HG03558 (cell line): ENCODE measurements around the gene IDH1.
A peak's percentile ranks its signal among the peaks of the same experiment; 100 is the strongest.
"Not testable (repeated sequence)": the region's sequence is repeated elsewhere in the genome, so short reads cannot be mapped to it uniquely, and the experiment has no call there.

ENCODE experiments used
- ATAC-seq: cut with Tn5 transposase; IDR thresholded peaks from one replicate; pipeline ENCODE4 v1.9.1; 2021; ENCODE audit warnings: moderate number of reproducible peaks; ENCODE audit not compliant: unreplicated experiment; ENCODE audit errors: extremely low read depth

IDH1 gene

DNA sequence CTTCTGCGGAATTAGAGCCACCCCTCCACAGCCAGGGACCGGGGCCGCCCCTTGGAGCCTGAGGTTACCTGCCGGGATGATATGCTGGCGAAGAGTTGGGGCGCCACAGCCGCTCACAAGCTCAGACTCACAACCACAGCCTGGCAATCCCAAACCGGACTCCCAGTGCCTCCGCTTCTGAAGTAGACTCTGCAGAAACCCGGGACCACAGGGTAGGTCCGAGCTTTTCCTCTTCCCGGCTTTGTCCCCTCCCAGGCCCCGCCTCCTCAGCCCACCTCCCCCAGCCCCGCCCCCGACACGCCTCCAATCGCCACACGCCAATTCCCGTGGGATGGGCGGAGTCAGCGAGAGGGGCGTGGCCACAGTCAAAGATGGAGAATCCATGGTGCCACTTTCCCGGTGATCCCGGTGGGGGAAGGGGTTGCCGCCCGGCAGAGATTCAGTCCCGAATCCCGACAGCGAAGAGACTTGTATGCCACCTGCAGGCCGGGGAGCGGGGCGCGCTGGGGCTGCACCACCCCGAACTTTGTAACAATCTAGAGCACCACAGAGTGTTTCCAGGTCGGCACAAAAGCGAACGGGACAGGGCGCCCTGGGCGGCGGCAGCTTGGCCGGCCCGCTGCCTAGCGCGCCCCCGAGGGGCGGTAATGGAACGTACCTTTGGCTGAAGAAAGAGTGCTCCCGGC, at the start of gene IDH1:
Gene IDH1, minus strand, starts transcription at position 201 of the 686 bp plus-strand sequence. CDS start 3,520 bp downstream, outside the sequence.
- peak; percentile 61 for ATAC-seq

DNA sequence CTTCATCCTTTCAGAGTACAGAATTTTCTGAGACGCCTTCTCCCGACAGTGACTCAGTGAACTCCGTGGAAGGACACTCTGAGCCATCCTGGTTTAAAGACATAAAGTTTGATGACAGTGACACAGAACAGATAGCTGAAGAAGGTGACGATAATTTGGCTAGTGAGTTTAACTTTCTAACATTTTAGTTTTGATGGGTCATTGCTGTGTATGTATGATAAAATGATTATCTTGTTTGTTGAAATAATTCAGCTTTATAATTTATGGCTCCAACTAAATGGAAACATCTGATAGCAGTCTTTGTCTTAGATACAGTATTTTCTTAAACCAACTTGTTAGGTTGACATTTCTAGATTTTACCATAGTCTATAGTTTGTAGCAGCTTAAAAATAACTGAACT, 49.3 kb upstream of the IDH1 start:
- no peak for ATAC-seq

DNA sequence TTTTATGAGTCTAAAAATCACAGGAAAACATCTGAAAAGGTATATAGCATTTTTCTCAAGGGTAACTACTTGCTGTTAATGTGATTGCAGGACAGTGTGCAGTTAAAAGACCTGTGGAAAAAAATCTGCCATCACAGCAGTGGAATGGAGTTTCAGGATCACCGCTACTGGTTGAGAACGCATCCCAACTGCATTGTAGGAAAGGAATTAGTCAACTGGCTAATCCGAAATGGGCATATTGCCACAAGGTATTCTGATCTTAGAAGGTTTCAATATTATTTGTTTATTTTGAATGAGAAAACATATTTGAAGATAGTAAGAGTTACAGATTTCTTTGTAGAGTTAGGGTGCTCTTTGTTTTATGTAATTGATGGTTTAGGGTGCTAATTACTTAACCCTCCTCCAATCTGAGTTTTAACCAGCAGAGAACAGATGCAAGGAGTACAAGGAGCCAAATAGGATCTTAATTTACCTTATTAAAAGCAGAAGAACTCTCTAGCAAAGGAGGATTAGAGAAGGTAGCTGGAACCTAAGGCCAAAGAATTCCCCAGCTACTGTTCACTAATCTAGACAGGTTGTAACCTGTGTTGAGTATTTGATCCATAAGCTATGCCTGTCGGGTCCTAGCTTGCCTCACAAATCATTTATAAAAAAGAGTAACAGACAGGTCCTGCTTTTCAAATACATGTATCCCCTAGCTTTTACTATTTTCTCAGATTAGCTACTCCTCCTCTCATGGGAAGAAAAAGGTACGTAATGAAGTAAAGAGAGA, 46.2 kb upstream of the IDH1 start:
- no peak for ATAC-seq

DNA sequence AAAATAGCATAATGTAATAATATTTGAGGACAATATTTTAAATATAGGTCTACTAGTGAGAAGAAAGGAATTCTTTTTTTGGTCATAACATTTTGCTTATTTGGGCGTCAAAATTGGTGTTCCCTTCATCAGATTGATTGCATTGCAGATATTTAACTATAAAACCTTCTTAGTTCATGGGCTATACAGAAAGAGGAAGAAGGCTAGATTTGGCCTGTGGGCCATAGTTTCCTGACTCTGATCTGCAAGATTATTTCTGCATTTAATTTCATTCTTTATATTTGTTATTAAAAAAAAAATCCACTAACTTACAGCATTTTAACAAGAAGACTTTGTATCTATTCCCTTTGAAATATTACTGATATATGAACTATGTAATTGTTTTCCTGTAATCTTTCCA, 43.1 kb upstream of the IDH1 start:
- ATAC-seq, result no peak

DNA sequence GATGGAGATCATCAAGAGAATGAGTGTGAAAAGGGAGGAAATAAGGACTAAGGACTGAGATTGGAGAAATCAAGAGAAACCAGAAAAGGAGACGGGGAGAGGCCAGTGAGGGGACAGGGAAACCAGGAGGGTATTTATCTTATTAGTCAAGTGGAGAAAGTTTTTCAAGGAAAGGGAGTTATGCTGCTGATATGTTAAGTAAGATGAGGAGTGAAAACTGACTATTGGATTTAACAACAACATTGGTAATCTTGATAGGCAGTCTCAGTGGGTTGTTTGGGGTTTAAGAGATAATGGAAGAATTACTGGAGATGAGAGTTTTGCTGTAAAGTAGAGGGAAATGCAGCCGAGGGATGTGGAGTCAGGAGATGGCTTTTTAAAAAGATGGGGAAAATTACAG, 41.7 kb upstream of the IDH1 start:
- ATAC-seq, result no peak

DNA sequence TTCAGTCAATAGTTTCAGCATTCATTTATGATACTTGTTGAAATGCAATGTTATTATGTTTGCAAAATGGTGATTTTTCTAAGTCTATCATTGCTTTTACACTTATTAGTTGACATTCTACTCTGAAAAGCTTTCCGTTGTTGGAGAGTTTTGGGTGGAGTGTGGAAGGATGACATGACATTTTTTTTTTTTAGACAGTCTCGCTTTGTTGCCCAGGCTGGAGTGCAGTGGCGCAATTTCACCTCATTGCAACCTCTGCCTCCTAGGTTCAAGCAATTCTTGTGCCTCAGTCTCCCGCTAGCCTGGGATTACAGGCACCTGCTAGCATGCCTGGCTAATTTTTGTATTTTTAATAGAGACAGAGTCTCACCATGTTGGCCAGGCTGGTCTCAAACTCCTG, 41.0 kb upstream of the IDH1 start:
- no peak for ATAC-seq

DNA sequence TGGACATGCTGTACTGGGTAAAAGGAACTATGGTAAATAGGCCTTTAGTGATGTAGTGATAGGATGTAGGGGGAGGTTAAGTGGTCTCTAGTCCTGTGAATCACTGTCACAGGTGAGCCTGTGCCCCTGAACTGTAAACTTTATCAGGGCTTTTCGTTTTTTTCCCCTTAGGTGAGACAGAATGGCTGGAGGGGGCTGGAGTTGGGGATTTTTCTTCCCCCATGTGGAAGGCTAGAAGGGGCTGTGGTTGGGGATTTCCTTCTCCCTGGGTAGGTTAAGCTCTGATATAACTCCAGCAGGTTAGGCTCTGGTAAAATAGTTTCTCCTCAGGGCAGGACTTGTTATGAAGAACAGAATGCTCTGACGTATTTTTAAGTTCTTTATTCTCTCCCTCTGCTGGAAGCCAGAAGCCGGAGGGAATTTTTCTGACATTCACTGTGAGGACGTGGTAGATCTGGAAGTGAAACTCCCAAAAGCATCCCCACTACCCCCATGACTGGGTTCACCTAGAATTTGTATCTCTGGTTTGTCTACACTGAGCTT, 39.7 kb upstream of the IDH1 start:
- peak; percentile 64 for ATAC-seq

DNA sequence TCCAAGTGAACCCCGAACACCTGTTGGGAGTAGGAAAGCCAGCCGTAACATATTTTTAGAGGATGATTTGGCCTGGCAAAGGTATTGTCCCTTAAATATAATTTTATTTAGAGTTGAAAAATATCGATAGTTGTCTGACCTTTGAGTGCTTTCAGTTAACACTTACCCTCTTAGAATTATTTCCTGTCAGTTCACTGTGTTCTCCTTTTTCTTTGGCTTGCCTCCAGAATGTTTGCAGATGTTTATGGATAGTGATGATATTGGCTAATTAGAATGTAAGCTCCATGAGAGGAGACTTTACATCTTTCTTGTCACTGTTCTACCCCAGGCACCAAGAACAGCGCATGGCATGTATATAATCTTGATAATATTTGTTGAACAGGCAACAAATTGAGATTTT, 31.0 kb upstream of the IDH1 start:
- no peak for ATAC-seq

DNA sequence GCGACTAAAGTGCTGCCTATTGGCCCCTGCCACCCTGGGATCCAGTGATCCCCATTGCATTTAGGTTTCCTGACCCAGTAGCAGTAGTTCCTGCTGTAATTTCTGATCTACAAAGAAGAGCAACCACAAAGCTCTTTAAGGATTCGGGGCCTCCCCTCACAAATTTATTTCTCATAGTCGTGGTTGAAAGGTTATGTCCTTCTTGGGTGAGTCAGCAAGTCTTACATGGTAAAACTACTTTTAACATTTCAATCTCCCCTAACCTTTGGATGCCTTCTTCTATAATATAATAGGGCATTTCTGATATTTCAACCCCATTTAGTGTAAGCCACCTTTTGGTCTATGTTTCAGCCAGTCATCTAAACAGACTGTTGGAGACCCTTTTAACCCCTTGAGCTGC, 26.1 kb upstream of the IDH1 start:
- peak; percentile 56 for ATAC-seq

DNA sequence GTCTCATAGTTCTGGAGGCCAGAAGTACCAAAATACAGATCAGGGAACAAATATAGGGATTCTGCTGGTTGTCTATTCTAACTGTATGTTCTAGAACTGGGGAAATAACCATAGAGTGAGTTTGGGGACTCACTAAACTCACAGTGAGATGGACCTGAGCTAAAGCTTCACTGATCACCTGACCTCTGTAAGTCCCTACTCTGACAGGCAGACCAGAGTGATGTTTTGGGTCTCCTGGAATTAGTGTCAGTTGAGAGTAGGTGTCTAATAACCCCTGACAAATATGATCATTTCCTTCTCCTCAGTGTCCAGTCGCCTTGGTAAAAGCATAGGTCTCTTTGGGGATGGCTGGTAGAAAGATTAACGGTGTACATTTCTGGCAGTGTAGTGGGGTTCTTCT, 25.4 kb upstream of the IDH1 start:
- no peak for ATAC-seq

DNA sequence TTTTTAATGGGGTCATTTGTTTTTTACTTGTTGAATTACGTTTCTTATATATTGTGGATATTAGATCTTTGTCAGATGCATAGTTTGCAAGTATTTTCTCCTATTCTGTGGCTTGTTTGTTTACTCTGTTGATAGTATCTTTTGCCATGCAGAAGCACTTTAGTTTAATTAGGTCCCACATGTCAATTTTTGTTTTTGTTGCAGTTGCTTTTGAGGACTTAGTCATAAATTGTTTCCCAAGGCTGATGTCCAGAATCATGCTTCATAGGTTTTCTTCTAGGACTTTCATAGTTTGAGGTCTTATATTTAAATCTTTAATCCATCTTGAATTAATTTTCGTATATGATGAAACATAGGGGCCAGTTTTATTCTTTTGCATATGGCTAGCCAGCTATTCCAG, 24.4 kb upstream of the IDH1 start:
- no peak for ATAC-seq

DNA sequence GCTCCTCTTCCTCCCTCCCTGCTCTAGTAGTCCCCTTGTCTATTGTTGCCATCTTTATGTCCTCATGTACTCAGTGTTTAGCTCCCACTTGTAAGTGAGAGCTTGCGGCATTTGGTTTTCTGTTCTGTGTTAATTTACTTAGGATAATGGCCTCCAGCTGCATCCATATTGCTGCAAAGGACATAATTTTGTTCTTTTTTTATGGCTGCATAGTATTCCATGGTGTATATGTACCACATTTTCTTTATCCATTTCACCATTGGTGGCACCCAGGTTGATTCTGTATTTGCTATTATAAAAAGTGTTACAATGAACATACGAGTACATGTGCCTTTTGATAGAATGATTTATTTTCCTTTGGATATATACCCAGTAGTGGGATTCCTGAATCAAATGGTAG, 23.7 kb upstream of the IDH1 start:
- ATAC-seq, result no peak

DNA sequence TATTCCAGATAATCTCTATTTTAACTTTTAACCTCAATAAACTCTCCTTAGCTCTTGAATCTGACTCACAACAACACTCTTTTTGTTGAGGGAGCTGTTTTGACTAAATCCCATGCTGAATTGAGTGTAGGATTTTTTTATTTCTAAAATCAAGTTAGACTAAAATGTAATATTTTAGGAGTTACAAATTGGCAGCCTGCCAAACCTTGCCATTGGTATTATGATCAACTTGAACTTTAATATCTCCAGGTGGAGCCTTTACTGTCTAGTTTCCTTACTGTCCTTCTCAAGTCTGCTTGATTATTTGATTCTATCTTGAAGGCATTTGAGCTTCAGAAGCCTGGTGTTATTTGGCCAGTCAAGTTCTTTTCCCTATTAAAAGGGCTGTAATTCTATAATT, 19.9 kb upstream of the IDH1 start:
- ATAC-seq, result no peak

DNA sequence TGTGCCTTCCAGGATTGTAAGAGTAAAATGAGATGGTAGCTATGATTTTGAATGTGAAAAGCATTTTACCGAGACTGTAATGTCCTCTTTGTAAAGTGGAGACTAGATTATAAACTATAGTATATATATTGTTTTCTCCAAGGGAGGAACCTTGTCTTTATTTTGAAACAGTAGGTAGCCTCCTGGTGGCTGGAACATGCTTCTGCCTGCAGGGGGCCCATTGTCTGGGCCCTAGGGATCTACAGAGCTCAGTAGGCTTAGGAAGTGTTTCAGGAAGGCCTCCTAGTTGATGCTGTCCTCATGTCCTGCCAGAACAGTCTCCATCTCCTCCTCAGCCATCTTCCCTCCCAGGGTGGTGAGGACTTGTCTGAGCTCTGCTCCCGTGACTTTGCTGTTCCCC, 14.2 kb upstream of the IDH1 start:
- ATAC-seq, result no peak

DNA sequence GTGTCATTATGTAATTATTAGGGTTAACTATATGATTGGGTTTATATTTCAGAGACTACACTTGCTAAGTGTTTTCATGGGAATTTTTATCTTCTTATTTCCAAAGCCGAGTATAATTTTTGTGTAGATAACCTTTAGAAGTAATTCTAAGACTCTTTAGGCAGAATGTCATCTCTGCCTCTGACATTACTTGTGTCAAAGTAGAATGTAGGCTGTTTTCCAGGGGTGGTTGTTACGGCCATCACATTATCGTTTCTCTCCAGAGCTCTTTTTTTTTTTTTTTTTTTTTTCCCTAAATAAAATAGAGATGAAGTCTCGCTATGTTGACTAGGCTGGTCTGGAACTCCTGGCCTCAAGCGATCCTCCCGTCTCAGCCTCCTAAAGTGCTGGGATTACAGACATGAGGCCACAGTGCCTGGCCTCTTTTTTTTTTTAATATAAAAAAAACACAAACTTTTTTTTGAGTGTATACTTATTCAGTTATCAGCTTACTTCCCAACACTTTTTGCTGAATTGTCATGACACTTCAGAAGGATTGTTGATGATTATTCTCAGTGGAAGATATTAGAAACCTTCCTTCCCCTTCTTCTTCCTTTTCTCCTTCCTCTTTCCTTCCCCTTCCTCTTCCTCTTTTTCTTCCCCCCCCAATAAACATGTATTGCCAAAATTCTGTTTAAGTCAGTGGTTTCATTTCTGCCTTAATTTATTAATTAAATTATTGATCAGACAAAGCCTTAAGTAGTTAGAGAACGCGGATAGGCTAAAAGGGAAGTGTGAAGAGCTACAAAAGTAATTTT, 13.5 kb upstream of the IDH1 start:
- no peak for ATAC-seq

DNA sequence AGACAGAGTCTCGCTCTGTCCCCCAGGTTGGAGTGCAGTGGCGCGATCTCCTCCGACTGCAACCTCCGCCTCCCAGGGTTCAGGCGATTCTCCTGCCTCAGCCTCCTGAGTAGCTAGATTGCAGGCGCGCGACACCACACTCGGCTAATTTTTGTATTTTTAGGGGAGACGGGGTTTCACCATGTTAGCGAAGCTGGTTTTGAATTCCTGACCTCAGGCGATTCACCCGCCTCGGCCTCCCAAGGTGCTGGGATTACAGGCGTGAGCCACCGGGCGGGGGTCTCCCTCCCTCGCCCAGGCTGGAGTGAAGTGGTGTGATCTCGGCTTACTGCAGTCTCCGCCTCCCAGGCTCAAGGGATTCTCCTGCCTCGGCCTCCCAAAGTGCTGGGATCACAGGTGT, 12.7 kb upstream of the IDH1 start:
- not testable (repeated sequence) for ATAC-seq

DNA sequence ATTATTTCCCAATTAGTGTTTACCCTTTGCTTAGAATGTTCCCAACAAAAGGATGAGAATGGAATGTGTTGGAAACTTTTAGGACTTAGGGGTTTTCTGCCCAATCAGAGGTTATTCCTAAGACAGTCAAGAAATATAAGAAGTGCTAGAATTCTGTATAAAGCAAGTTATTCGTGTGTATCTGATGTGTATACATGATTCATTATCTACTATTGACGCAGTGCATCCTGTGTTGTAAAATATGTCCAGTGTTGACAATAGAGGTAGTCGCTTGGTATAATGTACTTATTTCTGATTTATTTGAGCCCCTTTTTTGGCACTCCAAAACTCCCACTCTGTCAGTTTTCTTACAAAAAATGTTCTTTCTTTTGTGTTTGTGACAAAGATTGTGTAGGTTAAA, 12.1 kb upstream of the IDH1 start:
- ATAC-seq, result no peak

DNA sequence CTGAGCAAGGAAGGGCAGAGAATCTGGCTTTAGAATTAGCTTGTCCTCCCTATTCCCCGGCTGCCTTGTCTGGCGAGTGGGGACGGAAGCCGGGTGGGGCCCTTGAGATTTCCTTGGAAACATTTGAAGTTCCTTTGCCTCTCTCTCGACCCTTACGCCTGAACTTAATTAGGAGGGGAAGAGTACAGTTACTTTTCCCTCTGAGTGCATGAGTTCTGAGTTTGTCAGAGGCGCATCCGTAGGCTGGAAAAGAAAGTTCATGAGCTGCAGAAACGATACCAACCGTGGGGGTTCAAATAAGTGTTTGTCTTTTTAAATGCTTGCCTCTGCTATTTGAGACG, 11.7 kb upstream of the IDH1 start:
- no peak for ATAC-seq

DNA sequence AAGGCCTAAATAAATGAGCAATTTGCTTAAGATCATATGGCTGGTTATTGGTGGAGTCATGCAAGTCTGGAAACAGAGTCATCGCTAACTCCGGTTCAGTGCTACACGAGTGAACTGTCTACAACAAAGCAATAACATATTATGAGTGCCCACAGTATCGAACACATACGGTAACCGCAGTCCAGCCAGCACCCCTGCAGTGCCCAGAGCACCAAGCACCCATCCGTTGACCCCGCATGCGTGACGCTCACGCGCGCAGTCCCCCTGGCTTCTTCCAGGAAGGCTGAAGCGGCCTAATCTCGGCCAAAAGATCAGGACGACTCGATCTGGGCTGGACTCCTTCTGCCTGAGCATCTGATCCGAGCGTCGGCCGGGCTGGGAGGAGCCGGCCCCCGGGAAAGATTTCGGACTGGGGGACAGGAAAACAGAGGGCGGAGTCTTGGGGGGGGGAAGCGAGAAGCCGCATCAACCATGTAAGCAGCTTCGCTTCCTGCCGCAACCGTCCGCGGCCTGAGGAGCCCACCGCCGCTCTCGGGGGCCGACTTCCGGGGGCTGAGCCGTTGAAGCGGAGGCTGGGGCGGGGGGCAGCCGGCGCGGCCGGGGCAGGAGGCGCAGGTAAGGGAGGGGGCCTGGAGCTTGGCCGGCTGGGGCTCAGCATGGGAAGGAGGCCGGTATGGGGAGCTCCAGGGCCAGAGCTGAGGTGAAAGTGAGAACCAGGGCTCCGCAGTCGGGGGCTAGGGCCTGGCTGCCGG, 11.1 kb upstream of the IDH1 start, which contains the start of gene PIKFYVE:
Gene PIKFYVE, plus strand, starts transcription at position 455 of the 752 bp plus-strand sequence. CDS start 5,265 bp downstream, outside the sequence.
- peak; percentile 75 for ATAC-seq

DNA sequence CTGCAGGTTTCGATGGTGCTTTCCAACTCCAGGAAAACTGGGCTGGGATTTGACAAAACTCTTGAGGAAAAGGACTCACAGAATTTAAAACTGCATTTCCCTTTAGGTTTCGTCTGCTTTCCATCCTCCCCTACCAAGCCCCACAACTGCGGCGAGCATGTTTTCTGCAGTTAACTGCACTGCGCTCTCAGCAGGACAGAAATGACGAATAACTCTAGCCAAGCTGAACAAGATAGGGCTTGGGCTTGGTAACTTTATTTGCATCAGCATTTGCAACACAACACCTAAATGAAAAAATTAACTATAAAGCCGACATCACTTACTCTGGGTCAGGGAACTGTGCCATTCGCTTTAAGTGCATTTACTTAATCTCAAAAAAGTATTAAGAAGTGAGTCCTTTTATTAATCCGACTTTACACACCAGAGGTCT, 10.5 kb upstream of the IDH1 start:
- peak; percentile 25 for ATAC-seq
